Activated T-cell treated with anti-CD3 and anti-CD28 coated beads, Interleukin-2, amount 50 U/mL, for 72 hours (primary cell): ENCODE data around the gene PAK6. TPM values are rescaled to one million over a fixed set of nuclear protein-coding genes. Genes with fewer than 3 reads are reported as not detected.

Source experiments
- ATAC-seq, 2 donors: fragments of 150-1000 bp; cut with Tn5 transposase; replicated peaks in 1 of 2; 2 replicates each; pipeline ENCODE4 v1.10.0; 2021; ENCODE audit warnings: moderate library complexity in 2 of 2, mild to moderate bottlenecking in 1 of 2
- DNase-seq, 2 donors: peaks; one replicate each; pipeline ENCODE4 v3.0.0; 2021 to 2022; ENCODE audit warnings: mixed read lengths in 1 of 2
- H3K27ac Mint-ChIP-seq: one replicate; pipeline ENCODE4 v1.8.0; 2022; ENCODE audit warnings: mild to moderate bottlenecking, moderate library complexity, mixed read lengths
- H3K27me3 Mint-ChIP-seq: one replicate; pipeline ENCODE4 v1.8.0; 2022; ENCODE audit warnings: low read depth, mixed read lengths
- H3K36me3 Mint-ChIP-seq, 2 donors: one replicate each; pipeline ENCODE4 v1.8.0; 2022; ENCODE audit warnings: mixed read lengths in 2 of 2, mild to moderate bottlenecking in 1 of 2; ENCODE audit not compliant: insufficient read depth in 2 of 2
- H3K4me1 Mint-ChIP-seq: one replicate; pipeline ENCODE4 v1.8.0; 2022; ENCODE audit warnings: low read depth, mixed read lengths
- H3K4me3 Mint-ChIP-seq, 2 donors: one replicate each; pipeline ENCODE4 v1.8.0; 2022; ENCODE audit warnings: mild to moderate bottlenecking in 2 of 2, mixed read lengths in 2 of 2, moderate library complexity in 2 of 2
- H3K9me3 Mint-ChIP-seq, 2 donors: one replicate each; pipeline ENCODE4 v1.8.0; 2022; ENCODE audit warnings: mixed read lengths in 2 of 2
- total RNA-seq, 2 donors: library from RNA; stranded (reverse); gene quantifications; one replicate each; pipeline ENCODE4 v1.2.3, GENCODE V29; 2022

Gene PAK6
- total RNA-seq = 1 to 10 TPM in 1 of 2 donors, under 1 TPM in 1; 0.51 to 1.2 TPM

- DNase-seq (peak; percentile 36 to 55), ATAC-seq (peak; percentile 77 to 79)
- no peak within 1 kb of the TSS for H3K27ac Mint-ChIP-seq
- no peaks in the 10 kb centered on the region for H3K9me3 Mint-ChIP-seq
- peaks cover 5% of the 10 kb centered on the region for H3K4me1 Mint-ChIP-seq
- H3K36me3 Mint-ChIP-seq = no peaks in the 10 kb centered on the region
- peaks cover 24% of the 10 kb centered on the region for H3K27me3 Mint-ChIP-seq
- peak within 1 kb of the TSS; percentile 49 to 66 for H3K4me3 Mint-ChIP-seq
Observed at GRCh38 chr15:40238532-40239403, at the start of gene PAK6. Gene PAK6 (plus strand): TSS chr15:40239063. CDS start chr15:40264786, 25,723 bp downstream.

GRCh38 chr15:40190591-40190990 lies 48.3 kb upstream of the PAK6 start:
- no peak overlapping the region for H3K4me3 Mint-ChIP-seq
- H3K9me3 Mint-ChIP-seq = no peaks in the 10 kb centered on the region
- H3K27me3 Mint-ChIP-seq = no peaks in the 10 kb centered on the region
- DNase-seq (no peak), ATAC-seq (no peak)
- no peak overlapping the region for H3K27ac Mint-ChIP-seq
- H3K4me1 Mint-ChIP-seq = peaks cover 2% of the 10 kb centered on the region
- H3K36me3 Mint-ChIP-seq = peaks cover 9 to 46% of the 10 kb centered on the region in 2 donors

- no peaks in the 10 kb centered on the region for H3K27me3 Mint-ChIP-seq
Observed at GRCh38 chr15:40192942-40193341, 45.9 kb upstream of the PAK6 start.

DNA sequence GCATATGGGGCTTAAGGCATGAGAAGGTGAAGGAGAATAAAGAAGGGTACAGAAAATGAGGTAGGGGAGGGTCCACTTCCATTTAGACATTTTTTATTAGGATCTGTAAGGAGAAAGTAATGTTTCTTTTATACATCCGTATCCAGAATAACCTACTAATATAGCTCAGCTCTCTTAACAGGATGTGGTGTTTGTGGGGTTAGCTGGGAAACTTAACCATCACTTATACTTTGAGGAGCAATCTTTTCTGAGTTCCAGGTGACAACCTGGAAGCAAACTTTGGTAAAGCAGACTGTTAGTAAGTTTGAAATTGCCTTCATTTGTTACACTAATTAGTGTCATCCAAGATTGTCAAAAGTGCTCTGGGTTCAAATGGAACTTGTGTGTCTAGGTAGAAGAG lies 41.4 kb upstream of the PAK6 start:
- ATAC-seq = no peak
- DNase-seq = no peak
- peak overlapping the region; percentile 4 for H3K27ac Mint-ChIP-seq
- no peaks in the 10 kb centered on the region for H3K27me3 Mint-ChIP-seq
- peak overlapping the region in 1 of 2 donors; percentile 27 for H3K4me3 Mint-ChIP-seq
- H3K36me3 Mint-ChIP-seq = peaks cover 25 to 57% of the 10 kb centered on the region in 2 donors
- H3K9me3 Mint-ChIP-seq = no peaks in the 10 kb centered on the region
- peaks cover 14% of the 10 kb centered on the region for H3K4me1 Mint-ChIP-seq

More at GRCh38 chr15:40192942-40193341, 45.9 kb upstream of the PAK6 start:
- H3K4me1 Mint-ChIP-seq = peaks cover 14% of the 10 kb centered on the region
- DNase-seq (no peak), ATAC-seq (no peak)
- no peaks in the 10 kb centered on the region for H3K9me3 Mint-ChIP-seq
- H3K27ac Mint-ChIP-seq = no peak overlapping the region
- H3K36me3 Mint-ChIP-seq = peaks cover 18 to 52% of the 10 kb centered on the region in 2 donors
- H3K4me3 Mint-ChIP-seq = no peak overlapping the region

DNA sequence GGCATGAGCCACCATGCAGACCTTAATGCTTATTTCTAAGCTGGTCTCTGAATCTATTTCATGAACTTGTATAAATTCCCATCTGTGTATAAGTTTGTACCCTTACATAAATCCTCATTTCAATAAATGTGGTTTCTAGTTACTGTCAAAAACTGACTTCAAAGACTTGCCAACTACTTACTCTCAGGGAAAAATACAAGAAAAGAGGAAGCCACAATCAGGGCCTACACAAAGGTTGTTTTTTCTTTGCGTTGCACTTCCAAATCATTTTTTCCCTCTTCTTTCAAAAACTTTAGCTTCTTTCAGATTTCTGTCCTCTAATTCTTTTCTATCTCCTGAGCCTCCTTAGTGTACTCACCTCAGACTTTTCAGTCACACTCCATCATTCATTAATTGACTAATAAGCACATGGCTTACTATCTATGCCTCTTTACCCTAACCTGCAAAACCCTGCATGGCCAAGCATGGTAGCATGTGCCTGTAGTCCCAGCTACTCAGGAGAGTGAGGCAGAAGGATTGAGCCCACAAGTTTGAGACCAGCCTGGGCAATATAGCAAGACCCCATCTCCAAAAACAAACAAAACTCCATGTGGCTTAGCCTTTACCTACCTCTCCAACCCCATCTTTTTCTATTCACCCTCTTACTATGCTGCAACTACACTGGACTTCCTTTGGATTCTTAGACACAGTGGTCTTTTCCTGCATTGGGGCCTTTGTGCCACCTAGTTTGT lies 40.3 kb upstream of the PAK6 start:
- peaks cover 22 to 63% of the 10 kb centered on the region in 2 donors for H3K36me3 Mint-ChIP-seq
- H3K27ac Mint-ChIP-seq = no peak overlapping the region
- ATAC-seq (no peak), DNase-seq (no peak)
- no peaks in the 10 kb centered on the region for H3K27me3 Mint-ChIP-seq
- H3K4me1 Mint-ChIP-seq = peaks cover 14% of the 10 kb centered on the region
- no peaks in the 10 kb centered on the region for H3K9me3 Mint-ChIP-seq
- H3K4me3 Mint-ChIP-seq = no peak overlapping the region

GRCh38 chr15:40204100-40204499 lies 34.8 kb upstream of the PAK6 start:
- H3K36me3 Mint-ChIP-seq = peaks cover 10 to 53% of the 10 kb centered on the region in 2 donors
- ATAC-seq (no peak), DNase-seq (no peak)
- H3K4me3 Mint-ChIP-seq = no peak overlapping the region
- H3K9me3 Mint-ChIP-seq = no peaks in the 10 kb centered on the region
- no peak overlapping the region for H3K27ac Mint-ChIP-seq
- no peaks in the 10 kb centered on the region for H3K4me1 Mint-ChIP-seq
- H3K27me3 Mint-ChIP-seq = no peaks in the 10 kb centered on the region

DNA sequence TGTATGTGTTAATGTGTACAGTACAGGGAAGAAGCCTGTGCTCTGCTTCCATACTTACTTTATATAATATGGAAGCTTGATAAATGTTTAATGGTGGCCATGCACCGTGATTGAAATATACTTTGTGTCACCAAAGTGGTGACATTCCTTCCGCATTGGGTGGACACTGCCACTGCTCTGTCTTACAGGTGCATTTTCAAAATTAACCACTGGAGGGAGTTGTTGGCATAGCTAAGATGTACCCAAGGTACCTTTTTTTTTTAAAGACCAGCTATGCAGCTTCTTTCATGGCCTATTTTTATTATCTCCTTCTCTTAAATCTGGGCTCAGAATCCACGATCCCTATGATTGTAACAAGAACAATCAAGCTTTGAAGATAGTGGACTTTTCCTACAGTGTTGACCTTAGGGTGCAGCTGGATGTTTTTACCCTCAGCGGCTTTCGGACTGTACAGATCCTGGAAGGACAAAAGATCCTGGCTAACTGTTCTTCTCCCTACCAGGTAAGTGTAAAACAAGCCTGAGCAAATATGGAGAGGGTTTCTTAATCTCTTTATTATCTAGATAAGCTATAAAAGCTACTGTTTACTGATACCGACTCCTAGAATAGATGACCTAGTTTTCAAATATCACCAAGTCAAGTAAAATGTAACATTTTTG lies 21.6 kb upstream of the PAK6 start:
- DNase-seq = peak; percentile 36 to 52
- ATAC-seq = peak; percentile 76 to 81
- no peaks in the 10 kb centered on the region for H3K9me3 Mint-ChIP-seq
- no peaks in the 10 kb centered on the region for H3K27me3 Mint-ChIP-seq
- no peak overlapping the region for H3K27ac Mint-ChIP-seq
- no peaks in the 10 kb centered on the region for H3K4me1 Mint-ChIP-seq
- H3K36me3 Mint-ChIP-seq = peaks cover 2 to 37% of the 10 kb centered on the region in 2 donors
- no peak overlapping the region for H3K4me3 Mint-ChIP-seq

DNA sequence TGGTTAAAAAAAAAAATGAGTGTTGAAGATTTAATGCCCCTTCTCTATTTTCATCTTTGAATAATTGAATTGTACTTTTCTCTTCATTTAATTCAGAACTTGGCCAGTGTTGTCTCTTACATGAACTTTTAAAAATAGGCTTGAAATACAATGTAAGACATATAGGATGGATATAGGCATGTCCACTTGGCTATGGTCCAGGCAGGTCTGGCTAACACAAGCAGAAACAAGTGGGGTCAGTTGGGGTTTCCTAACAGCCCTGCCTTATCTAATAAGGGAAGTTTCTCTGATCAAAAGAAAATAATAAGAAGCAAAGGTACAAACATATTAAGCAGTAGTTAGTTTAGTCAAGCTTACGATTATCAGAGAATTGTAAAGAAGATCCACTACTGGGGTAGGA lies 19.1 kb upstream of the PAK6 start:
- H3K27ac Mint-ChIP-seq = no peak overlapping the region
- H3K4me1 Mint-ChIP-seq = no peaks in the 10 kb centered on the region
- H3K27me3 Mint-ChIP-seq = no peaks in the 10 kb centered on the region
- H3K4me3 Mint-ChIP-seq = no peak overlapping the region
- no peak for ATAC-seq
- H3K36me3 Mint-ChIP-seq = peaks cover 3 to 31% of the 10 kb centered on the region in 2 donors
- DNase-seq = no peak
- no peaks in the 10 kb centered on the region for H3K9me3 Mint-ChIP-seq

- peaks cover 6 to 25% of the 10 kb centered on the region in 2 donors for H3K36me3 Mint-ChIP-seq
- H3K27me3 Mint-ChIP-seq = no peaks in the 10 kb centered on the region
- no peak overlapping the region for H3K27ac Mint-ChIP-seq
- no peak for DNase-seq
- no peak overlapping the region for H3K4me3 Mint-ChIP-seq
- ATAC-seq = no peak
- H3K4me1 Mint-ChIP-seq = peaks cover 11% of the 10 kb centered on the region
- H3K9me3 Mint-ChIP-seq = no peaks in the 10 kb centered on the region
Observed at GRCh38 chr15:40222131-40222530, 16.7 kb upstream of the PAK6 start.

GRCh38 chr15:40226736-40227135 lies 12.1 kb upstream of the PAK6 start:
- Mint-ChIP-seq H3K4me1 (peaks cover 11% of the 10 kb centered on the region), H3K36me3 (peaks cover 3 to 4% of the 10 kb centered on the region in 2 donors), H3K4me3 (no peak overlapping the region), H3K27ac (peak overlapping the region; percentile 28), H3K27me3 (no peaks in the 10 kb centered on the region), H3K9me3 (no peaks in the 10 kb centered on the region)
- ATAC-seq (peak; percentile 38 to 49), DNase-seq (no peak)

DNA sequence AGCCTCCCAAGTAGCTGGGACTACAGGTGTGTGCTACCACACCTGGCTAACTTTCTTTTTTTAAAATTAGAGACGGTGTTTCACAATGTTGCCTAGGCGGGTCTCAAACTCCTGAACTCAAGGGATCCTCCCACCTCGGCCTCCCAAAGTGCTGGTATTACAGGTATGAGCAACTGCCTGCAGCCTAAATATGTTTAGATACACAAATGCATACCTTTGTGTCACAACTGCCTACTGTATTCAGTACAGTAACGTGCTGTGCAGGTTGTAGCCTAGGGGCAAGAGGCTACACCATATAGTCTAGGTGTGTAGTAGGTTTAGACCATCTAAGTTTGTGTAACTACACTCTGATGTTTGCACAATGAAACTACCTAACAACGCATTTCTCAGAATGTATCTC lies 9.5 kb upstream of the PAK6 start:
- ATAC-seq = no peak

DNA sequence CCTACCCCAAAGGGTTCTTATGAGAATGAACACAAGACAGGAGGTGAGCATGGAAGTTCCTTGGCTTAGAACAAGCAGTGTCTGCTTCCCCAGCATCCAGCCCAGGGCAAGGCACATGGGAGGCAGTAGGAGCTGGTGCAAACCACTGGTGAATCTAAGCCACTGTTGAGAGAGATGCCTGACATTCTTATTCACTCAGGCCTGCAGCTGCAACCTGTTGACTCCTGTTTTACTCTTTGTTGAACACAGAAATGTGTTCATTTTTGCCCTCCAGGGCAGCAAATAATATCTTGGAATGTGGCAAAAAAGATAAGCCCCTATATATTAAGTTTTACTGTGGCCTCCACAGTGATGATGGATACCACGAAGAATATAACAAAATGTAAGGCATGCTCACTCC lies 8.9 kb upstream of the PAK6 start:
- ATAC-seq (no peak), DNase-seq (no peak)
- peaks cover 11% of the 10 kb centered on the region for H3K4me1 Mint-ChIP-seq
- peaks cover 0 to 1% of the 10 kb centered on the region in 2 donors for H3K36me3 Mint-ChIP-seq
- no peak overlapping the region for H3K27ac Mint-ChIP-seq
- no peaks in the 10 kb centered on the region for H3K9me3 Mint-ChIP-seq
- H3K4me3 Mint-ChIP-seq = no peak overlapping the region
- H3K27me3 Mint-ChIP-seq = no peaks in the 10 kb centered on the region

More for the DNA sequence above, 9.5 kb upstream of the PAK6 start:
- Mint-ChIP-seq H3K4me1 (peaks cover 11% of the 10 kb centered on the region), H3K27me3 (no peaks in the 10 kb centered on the region), H3K4me3 (no peak overlapping the region), H3K9me3 (no peaks in the 10 kb centered on the region), H3K27ac (no peak overlapping the region), H3K36me3 (peaks cover 0 to 3% of the 10 kb centered on the region in 2 donors)
- no peak for DNase-seq

- Mint-ChIP-seq H3K4me1 (no peaks in the 10 kb centered on the region), H3K9me3 (no peaks in the 10 kb centered on the region)
Observed at GRCh38 chr15:40232625-40233070, 6.2 kb upstream of the PAK6 start.

More at GRCh38 chr15:40232625-40233070, 6.2 kb upstream of the PAK6 start:
- H3K36me3 Mint-ChIP-seq = no peaks in the 10 kb centered on the region
- ATAC-seq = no peak
- no peak overlapping the region for H3K27ac Mint-ChIP-seq
- no peak for DNase-seq
- H3K27me3 Mint-ChIP-seq = peaks cover 3% of the 10 kb centered on the region
- H3K4me3 Mint-ChIP-seq = no peak overlapping the region
